ENCODE measurements around the gene SMAD7.

The SMAD7 gene

GRCh38 chr18:48929941-48930713, 20.6 kb downstream of the SMAD7 start:
- no peak for DNase-seq (ENCODE audit: low read depth in 2 of 2)

GRCh38 chr18:48929212-48929612, 21.6 kb downstream of the SMAD7 start:
- no peak for DNase-seq (ENCODE audit: low read depth in 2 of 2)

- DNase-seq (ENCODE audit: low read depth in 2 of 2) = peak; percentile 50 to 53
Observed at GRCh38 chr18:48928787-48929186, 22.0 kb downstream of the SMAD7 start.

GRCh38 chr18:48927286-48928080, 23.3 kb downstream of the SMAD7 start:
- DNase-seq (ENCODE audit: low read depth in 2 of 2) = no peak

GRCh38 chr18:48926420-48926857, 24.3 kb downstream of the SMAD7 start:
- no peak for DNase-seq (ENCODE audit: low read depth in 2 of 2)

- no peak for DNase-seq (ENCODE audit: low read depth in 2 of 2)
Observed at GRCh38 chr18:48925491-48925780, 25.3 kb downstream of the SMAD7 start.

- DNase-seq (ENCODE audit: low read depth in 2 of 2) = no peak
Observed at GRCh38 chr18:48924630-48925490, 25.9 kb downstream of the SMAD7 start.

- no peak for DNase-seq (ENCODE audit: low read depth in 2 of 2)
Observed at GRCh38 chr18:48923746-48924629, 26.8 kb downstream of the SMAD7 start.

GRCh38 chr18:48922801-48923730, 27.7 kb downstream of the SMAD7 start:
- DNase-seq (ENCODE audit: low read depth in 2 of 2) = no peak

- DNase-seq (ENCODE audit: low read depth in 2 of 2) = no peak
Observed at GRCh38 chr18:48922226-48922800, 28.5 kb downstream of the SMAD7 start.

- DNase-seq (ENCODE audit: low read depth in 2 of 2) = no peak
Observed at GRCh38 chr18:48921305-48922225, 29.2 kb downstream of the SMAD7 start.

GRCh38 chr18:48920408-48921038, 30.2 kb downstream of the SMAD7 start:
- no peak for DNase-seq (ENCODE audit: low read depth in 2 of 2)

GRCh38 chr18:48919547-48919946, 31.2 kb downstream of the SMAD7 start:
- DNase-seq (ENCODE audit: low read depth in 2 of 2) = no peak

- no peak for DNase-seq (ENCODE audit: low read depth in 2 of 2)
Observed at GRCh38 chr18:48918660-48919456, 31.9 kb downstream of the SMAD7 start.

- no peak for DNase-seq (ENCODE audit: low read depth in 2 of 2)
Observed at GRCh38 chr18:48917579-48918517, 32.9 kb downstream of the SMAD7 start.

Data from activated CD8-positive, alpha-beta memory T cell treated with anti-CD3 and anti-CD28 coated beads for 4 hours (primary cell).